LNCAP (cell line): ENCODE results near the gene KCND3.

Experiments used
- CTCF ChIP-seq: fragments of 450-650 bp; IDR thresholded peaks from 2 replicates; pipeline ENCODE4 v1.5.1; 2017; ENCODE audit warnings: mild to moderate bottlenecking

The KCND3 gene

GRCh38 chr1:111732718-111733117 is 256.8 kb downstream of the KCND3 start:
- no peak for TF ChIP-seq CTCF

GRCh38 chr1:111731956-111732355 is 257.5 kb downstream of the KCND3 start:
- TF ChIP-seq CTCF, result no peak

- TF ChIP-seq CTCF, result no peak
These were observed 258.8 kb downstream of the KCND3 start for GRCh38 chr1:111730706-111731105.

GRCh38 chr1:111729946-111730681 is 259.4 kb downstream of the KCND3 start:
- TF ChIP-seq CTCF, result no peak

- TF ChIP-seq CTCF, result no peak
These were observed 260.1 kb downstream of the KCND3 start for GRCh38 chr1:111729271-111729921.

GRCh38 chr1:111727056-111727455 is 262.4 kb downstream of the KCND3 start:
- no peak for TF ChIP-seq CTCF

- no peak for TF ChIP-seq CTCF
These were observed 264.3 kb downstream of the KCND3 start for GRCh38 chr1:111725192-111725591.
